Smooth muscle cell (in vitro differentiated cells): ENCODE results near the gene SERPINB11. TPM values are rescaled to one million over a fixed set of nuclear protein-coding genes. Genes with fewer than 3 reads are reported as not detected.

Source experiments
- DNase-seq: peaks from one replicate; lab custom pipeline; 2025; ENCODE audit not compliant: unreplicated experiment; lab: John Stamatoyannopoulos, UW
- H2AFZ ChIP-seq: fragments of 200-600 bp; sonication (generic); 2 replicates; pipeline ENCODE4 v1.6.0; 2016; ENCODE audit warnings: antibody characterized with exemption, low read depth, mild to moderate bottlenecking
- H3F3A ChIP-seq: fragments of 200-600 bp; sonication (generic); 2 replicates; pipeline ENCODE4 v1.6.0; 2017; ENCODE audit warnings: antibody characterized with exemption, low read depth
- H3K27ac ChIP-seq: fragments of 200-600 bp; sonication (generic); 2 replicates; pipeline ENCODE4 v1.5.1; 2016; ENCODE audit warnings: low read depth, mild to moderate bottlenecking
- H3K27me3 ChIP-seq: fragments of 200-600 bp; sonication (generic); 2 replicates; pipeline ENCODE4 v1.6.1; 2016; ENCODE audit warnings: low read depth, mild to moderate bottlenecking
- H3K36me3 ChIP-seq: fragments of 200-600 bp; sonication (generic); 2 replicates; pipeline ENCODE4 v1.5.1; 2016; ENCODE audit warnings: low read depth
- H3K4me1 ChIP-seq: fragments of 200-600 bp; sonication (generic); 2 replicates; pipeline ENCODE4 v1.5.1; 2016; ENCODE audit warnings: low read depth
- H3K4me2 ChIP-seq: fragments of 200-600 bp; sonication (generic); 2 replicates; pipeline ENCODE4 v1.6.0; 2016; ENCODE audit warnings: mild to moderate bottlenecking
- H3K4me3 ChIP-seq: fragments of 200-600 bp; sonication (generic); 2 replicates; pipeline ENCODE4 v1.5.1; 2016; ENCODE audit warnings: mild to moderate bottlenecking
- H3K79me2 ChIP-seq: fragments of 200-600 bp; sonication (generic); 2 replicates; pipeline ENCODE4 v1.6.0; 2016; ENCODE audit warnings: low read depth, mild to moderate bottlenecking
- H3K9ac ChIP-seq: fragments of 200-600 bp; sonication (generic); 2 replicates; pipeline ENCODE4 v1.6.0; 2016; ENCODE audit warnings: low read depth
- H3K9me3 ChIP-seq: fragments of 200-600 bp; sonication (generic); replicated peaks from 2 replicates; pipeline ENCODE4 v1.5.1; 2016; ENCODE audit warnings: low read depth
- H4K20me1 ChIP-seq: fragments of 200-600 bp; sonication (generic); 2 replicates; pipeline ENCODE4 v1.6.0; 2016; ENCODE audit warnings: low read depth
- CTCF ChIP-seq: fragments of 200-600 bp; sonication (generic); IDR thresholded peaks from 2 replicates; pipeline ENCODE4 v1.5.1; 2017; ENCODE audit warnings: borderline replicate concordance, mild to moderate bottlenecking, antibody characterized with exemption; ENCODE audit not compliant: insufficient read depth, poor library complexity, severe bottlenecking
- WGBS: methylation state at CpG from one replicate; pipeline ENCODE4 v1.1.7; 2016; ENCODE audit warnings: low lambda C conversion rate; 5-methylcytosine and 5-hydroxymethylcytosine counted together
- polyA plus RNA-seq: library from polyadenylated mRNA; unstranded; fragments of >200 nt; fragmentation: Nextera tagmentation; extraction: Ambion mirVana; gene quantifications from 2 replicates; pipeline ENCODE4 v1.2.1, GENCODE V29; 2016
- total RNA-seq: library from RNA; depleted of rRNA; stranded (reverse); fragments of >200 nt; gene quantifications from 2 replicates; pipeline ENCODE4 v1.2.3, GENCODE V29; 2014

Gene SERPINB11
- total and polyA plus RNA-seq, 2 experiments from 2014 or later, result 0.25 to 1.4 TPM

GRCh38 chr18:63697097-63697660 lies 5.6 kb upstream of the SERPINB11 start:
- Histone ChIP-seq H2AFZ (no peak overlapping the region), H4K20me1 (no peaks in the 10 kb centered on the region), H3K27ac (no peak overlapping the region), H3K4me2 (no peak overlapping the region), H3F3A (no peaks in the 10 kb centered on the region), H3K4me3 (no peak overlapping the region), H3K27me3 (no peaks in the 10 kb centered on the region), H3K79me2 (no peaks in the 10 kb centered on the region), H3K9ac (no peak overlapping the region), H3K4me1 (no peaks in the 10 kb centered on the region), H3K9me3 (no peaks in the 10 kb centered on the region), H3K36me3 (no peaks in the 10 kb centered on the region)
- 91% methylated on average over 3 of the region's 3 CpGs for WGBS
- TF ChIP-seq CTCF, result no peak
- DNase-seq, result no peak

GRCh38 chr18:63700501-63700900 lies 2.3 kb upstream of the SERPINB11 start:
- WGBS, result 88% methylated on average over 3 of the region's 3 CpGs
- H3F3A ChIP-seq, result no peaks in the 10 kb centered on the region
- H3K9ac ChIP-seq, result no peak overlapping the region

GRCh38 chr18:63701952-63702351 lies 808 bp upstream of the SERPINB11 start:
- no peak for DNase-seq
- Histone ChIP-seq H2AFZ (no peak overlapping the region), H3K36me3 (no peaks in the 10 kb centered on the region), H3F3A (no peaks in the 10 kb centered on the region), H3K4me3 (no peak overlapping the region), H3K9ac (no peak overlapping the region), H3K4me1 (no peaks in the 10 kb centered on the region), H3K9me3 (no peaks in the 10 kb centered on the region), H3K4me2 (no peak overlapping the region), H3K27ac (no peak overlapping the region), H3K79me2 (no peaks in the 10 kb centered on the region), H4K20me1 (no peaks in the 10 kb centered on the region), H3K27me3 (no peaks in the 10 kb centered on the region)
- 95% methylated on average over 5 of the region's 5 CpGs for WGBS
- no peak for TF ChIP-seq CTCF

More at GRCh38 chr18:63700501-63700900, 2.3 kb upstream of the SERPINB11 start:
- Histone ChIP-seq H3K27me3 (no peaks in the 10 kb centered on the region), H3K9me3 (no peaks in the 10 kb centered on the region), H3K79me2 (no peaks in the 10 kb centered on the region), H2AFZ (no peak overlapping the region), H3K36me3 (no peaks in the 10 kb centered on the region), H3K27ac (no peak overlapping the region), H4K20me1 (no peaks in the 10 kb centered on the region), H3K4me1 (no peaks in the 10 kb centered on the region), H3K4me2 (no peak overlapping the region), H3K4me3 (no peak overlapping the region)
- TF ChIP-seq CTCF, result no peak
- DNase-seq, result no peak

GRCh38 chr18:63705401-63705800 lies 2.6 kb downstream of the SERPINB11 start:
- no peak for DNase-seq
- no peak overlapping the region for H2AFZ ChIP-seq
- H3K9me3 ChIP-seq, result no peaks in the 10 kb centered on the region
- H3F3A ChIP-seq, result no peaks in the 10 kb centered on the region
- H3K27ac ChIP-seq, result no peak overlapping the region
- WGBS, result 85% methylated on average over 2 of the region's 2 CpGs
- no peaks in the 10 kb centered on the region for H3K36me3 ChIP-seq
- no peak overlapping the region for H3K4me2 ChIP-seq
- no peak overlapping the region for H3K9ac ChIP-seq
- H3K79me2 ChIP-seq, result no peaks in the 10 kb centered on the region
- no peak overlapping the region for H3K4me3 ChIP-seq
- H4K20me1 ChIP-seq, result no peaks in the 10 kb centered on the region
- H3K27me3 ChIP-seq, result no peaks in the 10 kb centered on the region
- H3K4me1 ChIP-seq, result no peaks in the 10 kb centered on the region
- no peak for TF ChIP-seq CTCF
